Measurements from ENCODE around the gene HNMT. TPM values are rescaled to one million over a fixed set of nuclear protein-coding genes. Genes with fewer than 3 reads are reported as not detected.
"Not testable (repeated sequence)": the region's sequence is repeated elsewhere in the genome, so short reads cannot be mapped to it uniquely, and the experiment has no call there.

Gene HNMT
- total RNA-seq, 3 donors from 2014 or later = not detected

DNA sequence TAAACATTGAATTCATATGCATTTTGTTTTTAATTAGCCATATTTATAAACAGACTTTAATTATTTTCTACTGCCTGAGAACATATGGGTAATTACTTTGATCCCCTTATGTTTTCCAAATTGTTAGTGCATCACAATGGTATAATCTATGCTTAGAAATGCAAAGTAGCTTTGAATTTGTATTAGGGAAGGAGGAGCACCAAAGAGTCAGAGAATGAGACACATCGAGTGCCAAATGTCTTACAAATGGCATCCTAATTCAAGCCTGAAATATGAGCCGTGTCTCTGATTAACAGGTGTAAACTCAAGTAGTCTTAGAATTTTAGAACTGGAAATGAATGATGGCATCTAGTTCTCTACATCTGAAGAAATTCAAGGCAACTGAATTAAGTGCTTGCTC is 8.7 kb upstream of the HNMT start:
- no peak for DNase-seq
- H3K9me3 Mint-ChIP-seq = no peaks in the 10 kb centered on the region
- H3K4me1 Mint-ChIP-seq (ENCODE audit: low read depth) = peaks cover 8% of the 10 kb centered on the region
- no peak overlapping the region for H3K4me3 Mint-ChIP-seq
- no peaks in the 10 kb centered on the region for H3K36me3 Mint-ChIP-seq (ENCODE audit: insufficient read depth)
- no peaks in the 10 kb centered on the region for H3K27me3 Mint-ChIP-seq (ENCODE audit: low read depth)
- no peak for ATAC-seq

DNA sequence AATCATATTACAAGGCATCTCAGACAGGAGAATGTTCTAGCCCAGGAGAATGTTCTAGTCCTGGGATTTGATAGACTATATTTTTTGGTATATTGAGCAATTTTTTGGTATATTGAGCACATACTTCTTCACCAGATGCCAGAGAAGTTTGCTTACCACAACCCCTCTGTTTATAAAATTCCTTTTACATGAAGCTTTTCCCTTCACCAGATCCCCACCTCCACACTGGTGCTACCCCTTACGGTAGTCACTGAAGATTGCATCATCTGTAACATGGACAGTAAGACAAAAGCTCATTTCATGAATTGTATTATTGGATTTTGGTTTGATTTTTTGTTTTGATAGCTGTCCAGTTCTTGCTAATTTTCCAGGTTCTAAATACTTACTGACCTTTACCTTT is 7.2 kb upstream of the HNMT start:
- Mint-ChIP-seq H3K27me3 (ENCODE audit: low read depth) (no peaks in the 10 kb centered on the region), H3K9me3 (no peaks in the 10 kb centered on the region), H3K4me3 (no peak overlapping the region), H3K36me3 (ENCODE audit: insufficient read depth) (no peaks in the 10 kb centered on the region), H3K4me1 (ENCODE audit: low read depth) (peaks cover 6% of the 10 kb centered on the region)
- ATAC-seq = no peak
- no peak for DNase-seq

DNA sequence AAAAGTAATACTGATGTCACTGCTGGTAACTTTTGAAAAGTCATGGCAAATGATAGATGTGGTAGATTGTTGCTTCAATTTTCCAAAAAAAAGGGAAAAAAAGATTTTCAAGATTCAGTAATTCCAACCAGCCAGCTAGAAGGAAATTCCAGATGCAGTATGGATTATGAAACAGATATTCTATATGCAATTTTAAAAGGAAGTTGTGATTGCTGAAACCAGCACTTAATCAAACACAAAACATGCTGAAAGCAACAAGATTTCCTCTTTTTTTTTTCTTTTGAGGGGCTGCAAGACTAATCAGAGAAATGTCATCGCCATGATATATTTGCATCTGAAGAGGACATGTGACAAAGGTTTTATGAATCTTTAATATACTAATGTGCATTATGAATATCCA is 5.1 kb upstream of the HNMT start:
- DNase-seq (no peak), ATAC-seq (no peak)
- no peaks in the 10 kb centered on the region for H3K27me3 Mint-ChIP-seq (ENCODE audit: low read depth)
- H3K9me3 Mint-ChIP-seq = no peaks in the 10 kb centered on the region
- no peaks in the 10 kb centered on the region for H3K36me3 Mint-ChIP-seq (ENCODE audit: insufficient read depth)
- no peaks in the 10 kb centered on the region for H3K4me1 Mint-ChIP-seq (ENCODE audit: low read depth)
- H3K4me3 Mint-ChIP-seq = no peak overlapping the region

DNA sequence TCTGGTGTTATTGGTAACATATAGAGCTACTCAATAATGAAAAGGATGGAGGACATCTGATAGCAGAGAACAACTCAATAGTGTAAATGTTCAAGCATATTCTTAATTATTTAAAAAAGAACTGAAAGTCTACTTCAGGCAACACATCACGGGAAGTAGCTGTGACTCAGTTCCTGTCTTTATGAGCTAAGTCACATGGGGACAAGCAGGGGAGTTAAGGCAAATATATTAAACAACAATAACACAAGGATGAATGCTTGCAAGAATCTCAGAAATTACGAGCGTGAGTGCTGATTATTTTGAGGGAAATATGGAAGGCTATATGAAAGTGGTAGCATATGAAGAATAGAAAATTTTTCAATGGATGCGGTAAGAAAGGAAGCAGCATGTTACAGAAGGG is 4.0 kb upstream of the HNMT start:
- Mint-ChIP-seq H3K4me1 (ENCODE audit: low read depth) (no peaks in the 10 kb centered on the region), H3K9me3 (no peaks in the 10 kb centered on the region), H3K36me3 (ENCODE audit: insufficient read depth) (no peaks in the 10 kb centered on the region), H3K27me3 (ENCODE audit: low read depth) (no peaks in the 10 kb centered on the region), H3K4me3 (no peak overlapping the region)
- no peak for ATAC-seq
- DNase-seq = no peak

DNA sequence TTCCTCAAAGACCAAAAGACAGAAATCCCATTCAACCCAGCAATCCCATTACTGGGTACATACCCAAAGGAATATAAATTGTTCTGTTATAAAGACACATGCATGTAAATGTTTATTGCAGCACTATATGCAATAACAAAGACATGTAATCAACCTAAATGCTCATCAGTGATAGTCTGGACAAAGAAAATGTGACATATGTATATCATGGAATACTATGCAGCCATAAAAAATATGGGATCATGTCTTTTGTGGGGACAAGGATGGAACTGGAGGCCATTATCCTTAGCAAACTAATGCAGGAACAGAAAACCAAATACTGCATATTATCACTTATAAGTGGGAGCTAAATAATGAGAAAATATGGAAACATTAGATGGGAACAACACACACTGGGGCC is 2.7 kb upstream of the HNMT start:
- H3K4me3 Mint-ChIP-seq = no peak overlapping the region
- H3K4me1 Mint-ChIP-seq (ENCODE audit: low read depth) = no peaks in the 10 kb centered on the region

DNA sequence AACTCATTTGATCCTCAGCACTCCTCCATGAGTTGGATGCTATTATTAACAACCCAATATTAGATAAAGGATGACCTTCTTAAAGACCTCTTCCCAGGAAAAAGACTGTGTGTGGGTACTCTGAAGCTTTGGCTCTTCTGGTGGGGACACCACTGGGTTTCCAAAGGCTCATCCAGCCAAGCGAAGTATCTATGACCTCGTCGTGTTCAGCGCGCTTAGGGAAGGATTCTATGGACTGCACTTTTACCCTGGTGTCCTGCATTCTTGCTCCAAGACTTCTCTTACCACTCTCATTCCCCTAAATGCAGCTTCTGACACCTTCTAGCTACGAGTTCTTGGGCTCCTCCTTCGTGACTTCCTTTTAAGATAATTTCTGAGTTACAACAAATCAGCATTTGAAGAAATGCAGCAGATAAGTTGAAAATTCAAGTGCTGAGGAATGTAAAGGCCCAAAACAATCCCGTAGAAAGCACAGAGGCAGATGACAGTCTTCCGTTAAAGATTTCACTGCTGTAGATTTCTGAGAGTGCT is 673 bp upstream of the HNMT start:
- peaks cover 2% of the 10 kb centered on the region for H3K27me3 Mint-ChIP-seq (ENCODE audit: low read depth)
- no peaks in the 10 kb centered on the region for H3K9me3 Mint-ChIP-seq
- ATAC-seq (no peak), DNase-seq (no peak)
- no peaks in the 10 kb centered on the region for H3K36me3 Mint-ChIP-seq (ENCODE audit: insufficient read depth)
- H3K4me1 Mint-ChIP-seq (ENCODE audit: low read depth) = no peaks in the 10 kb centered on the region
- no peak overlapping the region for H3K4me3 Mint-ChIP-seq

More for the DNA sequence above, 2.7 kb upstream of the HNMT start:
- Mint-ChIP-seq H3K9me3 (no peaks in the 10 kb centered on the region), H3K36me3 (ENCODE audit: insufficient read depth) (no peaks in the 10 kb centered on the region), H3K27me3 (ENCODE audit: low read depth) (no peaks in the 10 kb centered on the region)
- ATAC-seq (no peak), DNase-seq (no peak)

DNA sequence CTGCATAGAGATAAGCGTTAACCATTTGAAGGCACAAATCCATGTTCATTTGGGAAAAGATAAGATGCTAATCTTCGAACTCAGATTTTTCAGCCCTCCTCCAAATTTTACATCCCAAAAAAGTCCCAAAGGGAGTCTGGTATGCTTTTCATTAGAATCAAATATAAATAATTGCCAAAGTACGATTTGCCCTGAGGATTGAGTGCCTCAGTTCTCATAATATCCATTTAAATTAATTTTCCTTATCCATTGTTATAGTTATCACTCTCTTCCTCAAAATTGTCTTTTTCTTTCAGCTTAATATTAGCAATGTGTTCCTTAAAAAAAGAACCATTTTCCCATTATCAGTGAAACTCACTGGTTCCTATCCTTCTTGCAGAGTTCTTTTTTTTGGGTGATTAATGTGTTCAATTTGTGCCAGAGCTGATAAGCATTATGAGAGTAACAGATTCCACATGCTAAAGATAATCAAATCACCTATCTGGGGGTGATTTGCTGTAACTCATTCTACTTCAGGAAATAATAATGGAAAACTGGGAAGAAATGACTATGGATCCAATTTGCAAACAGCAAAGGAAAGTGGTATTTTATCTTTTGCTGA is 686 bp downstream of the HNMT start:
- Mint-ChIP-seq H3K27me3 (ENCODE audit: low read depth) (peaks cover 2% of the 10 kb centered on the region), H3K9me3 (no peaks in the 10 kb centered on the region), H3K4me1 (ENCODE audit: low read depth) (no peaks in the 10 kb centered on the region), H3K36me3 (ENCODE audit: insufficient read depth) (no peaks in the 10 kb centered on the region), H3K4me3 (no peak overlapping the region)
- no peak for ATAC-seq
- no peak for DNase-seq

DNA sequence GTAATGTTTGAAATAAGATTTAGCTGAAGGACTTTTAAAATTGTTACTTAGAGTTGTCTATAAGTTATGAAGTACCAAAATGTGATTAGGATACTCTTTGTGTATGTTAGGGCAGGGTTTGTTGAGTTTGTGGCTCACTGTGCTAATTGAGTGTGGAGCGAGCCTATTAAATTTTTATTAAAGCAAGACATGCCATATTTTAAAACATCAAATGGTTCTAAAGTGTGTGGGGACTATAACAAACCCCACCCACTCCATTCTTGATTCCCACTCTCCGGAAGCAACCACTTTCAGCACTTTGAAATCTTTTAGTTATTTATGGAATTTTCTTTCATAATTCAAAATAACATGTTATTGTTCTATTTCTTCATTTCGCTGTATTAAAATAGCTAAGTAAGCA is 1.8 kb downstream of the HNMT start:
- Mint-ChIP-seq H3K4me1 (ENCODE audit: low read depth) (no peaks in the 10 kb centered on the region), H3K9me3 (no peaks in the 10 kb centered on the region), H3K36me3 (ENCODE audit: insufficient read depth) (no peaks in the 10 kb centered on the region), H3K27me3 (ENCODE audit: low read depth) (peaks cover 2% of the 10 kb centered on the region), H3K4me3 (no peak overlapping the region)
- DNase-seq (no peak), ATAC-seq (no peak)

DNA sequence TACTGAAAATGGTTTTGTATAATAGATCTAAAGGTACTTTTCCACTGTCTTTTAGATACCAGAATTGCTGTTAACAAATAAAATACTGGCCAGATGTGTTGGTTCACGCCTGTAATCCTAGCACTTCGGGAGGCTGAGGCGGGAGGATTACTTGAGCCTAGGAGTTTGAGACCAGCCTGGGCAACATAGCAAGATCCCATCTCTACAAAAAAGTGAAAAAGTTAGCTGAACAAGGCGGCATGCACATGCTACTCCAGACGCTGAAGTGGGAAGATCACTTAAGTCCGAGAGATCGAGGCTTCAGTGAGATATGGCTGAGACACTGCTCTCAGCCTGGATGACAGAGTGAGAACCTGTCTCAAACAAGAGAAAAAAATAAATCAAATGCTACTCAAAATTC is 2.8 kb downstream of the HNMT start:
- no peak for ATAC-seq
- H3K27me3 Mint-ChIP-seq (ENCODE audit: low read depth) = peaks cover 2% of the 10 kb centered on the region

DNA sequence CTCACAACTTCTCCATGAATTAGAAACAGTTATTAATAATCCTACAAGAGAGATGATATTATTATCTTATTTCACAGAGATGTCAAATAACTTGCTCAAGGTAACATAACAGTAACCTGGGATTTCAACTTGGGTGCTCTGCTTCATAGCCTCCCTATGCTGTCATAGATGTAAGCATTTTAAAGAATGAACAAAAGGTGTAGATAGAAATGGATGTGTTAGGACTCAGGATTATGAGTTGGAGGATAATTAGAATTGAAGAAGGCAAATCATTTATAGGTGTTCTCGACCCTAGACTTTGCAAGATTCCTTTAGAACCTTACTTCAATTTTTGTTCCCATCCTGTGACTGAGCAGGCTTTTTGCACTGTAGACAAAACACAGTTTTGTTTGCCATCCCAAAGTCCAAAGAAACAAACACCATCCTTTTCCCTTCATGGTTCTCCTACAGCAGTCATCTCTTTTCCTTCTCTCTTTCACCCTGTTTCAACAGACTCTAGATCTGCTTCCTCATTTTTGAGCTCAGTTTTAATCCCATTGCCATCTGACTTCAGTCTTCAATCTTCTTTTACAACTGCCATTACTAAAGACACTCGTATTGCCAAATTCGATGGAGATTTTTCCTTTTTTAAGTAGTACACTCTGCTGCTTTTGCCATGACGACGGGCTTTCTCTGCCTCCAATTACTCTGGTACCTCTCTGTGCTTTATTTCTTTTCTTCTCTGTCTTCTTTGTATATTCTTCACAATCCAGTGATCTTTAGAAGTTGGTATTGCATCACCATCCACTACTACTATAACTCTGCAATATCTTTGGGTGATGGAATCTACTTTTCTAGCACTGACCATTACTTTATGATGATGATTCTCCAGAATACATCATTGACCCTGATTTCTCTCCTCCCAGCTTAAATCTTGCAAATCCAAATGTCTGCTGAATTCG is 4.5 kb downstream of the HNMT start:
- DNase-seq (no peak), ATAC-seq (no peak)
- Mint-ChIP-seq H3K9me3 (no peaks in the 10 kb centered on the region), H3K4me3 (no peak overlapping the region), H3K27me3 (ENCODE audit: low read depth) (peaks cover 2% of the 10 kb centered on the region), H3K4me1 (ENCODE audit: low read depth) (no peaks in the 10 kb centered on the region), H3K36me3 (ENCODE audit: insufficient read depth) (no peaks in the 10 kb centered on the region)

More for the DNA sequence above, 2.8 kb downstream of the HNMT start:
- no peak overlapping the region for H3K4me3 Mint-ChIP-seq
- no peaks in the 10 kb centered on the region for H3K9me3 Mint-ChIP-seq
- DNase-seq = no peak
- no peaks in the 10 kb centered on the region for H3K36me3 Mint-ChIP-seq (ENCODE audit: insufficient read depth)
- H3K4me1 Mint-ChIP-seq (ENCODE audit: low read depth) = no peaks in the 10 kb centered on the region

DNA sequence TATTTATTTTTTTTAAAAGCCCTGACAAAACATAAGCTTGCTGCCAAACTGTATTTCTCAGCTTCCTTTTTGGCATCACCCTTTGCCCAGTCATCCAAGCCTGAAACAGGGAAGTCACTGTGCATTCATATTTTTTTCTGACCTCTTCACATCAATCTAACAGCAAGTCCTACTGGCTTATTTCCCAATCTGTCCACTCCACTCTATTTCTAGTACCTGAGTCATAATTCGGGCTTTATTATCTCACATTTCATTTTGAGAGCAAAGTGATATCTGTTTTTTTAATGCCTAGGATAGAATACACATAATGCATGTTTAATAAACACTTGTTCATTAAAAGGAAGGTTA is 5.1 kb downstream of the HNMT start:
- H3K4me1 Mint-ChIP-seq (ENCODE audit: low read depth) = no peaks in the 10 kb centered on the region
- no peaks in the 10 kb centered on the region for H3K9me3 Mint-ChIP-seq
- H3K36me3 Mint-ChIP-seq (ENCODE audit: insufficient read depth) = no peaks in the 10 kb centered on the region
- ATAC-seq (no peak), DNase-seq (no peak)
- no peak overlapping the region for H3K4me3 Mint-ChIP-seq
- peaks cover 2% of the 10 kb centered on the region for H3K27me3 Mint-ChIP-seq (ENCODE audit: low read depth)

DNA sequence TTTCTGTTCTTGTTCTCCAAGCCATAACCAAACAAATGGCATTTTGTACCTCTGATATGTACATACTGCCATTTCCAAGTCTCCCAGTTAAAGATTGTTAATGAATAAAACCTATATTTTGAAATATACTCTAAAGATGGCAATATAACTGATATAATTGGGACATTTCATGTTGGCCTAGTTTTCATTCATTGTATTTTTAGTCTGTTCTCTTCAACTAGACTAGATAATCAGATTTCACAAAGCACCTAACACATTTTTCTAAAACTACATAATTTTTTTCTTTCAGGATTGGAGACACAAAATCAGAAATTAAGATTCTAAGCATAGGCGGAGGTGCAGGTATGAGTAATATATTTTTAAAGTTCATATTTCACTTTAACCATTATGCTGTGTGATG is 5.6 kb downstream of the HNMT start:
- no peaks in the 10 kb centered on the region for H3K4me1 Mint-ChIP-seq (ENCODE audit: low read depth)
- H3K27me3 Mint-ChIP-seq (ENCODE audit: low read depth) = peaks cover 2% of the 10 kb centered on the region
- no peaks in the 10 kb centered on the region for H3K36me3 Mint-ChIP-seq (ENCODE audit: insufficient read depth)
- no peaks in the 10 kb centered on the region for H3K9me3 Mint-ChIP-seq
- H3K4me3 Mint-ChIP-seq = no peak overlapping the region
- no peak for ATAC-seq
- DNase-seq = no peak

DNA sequence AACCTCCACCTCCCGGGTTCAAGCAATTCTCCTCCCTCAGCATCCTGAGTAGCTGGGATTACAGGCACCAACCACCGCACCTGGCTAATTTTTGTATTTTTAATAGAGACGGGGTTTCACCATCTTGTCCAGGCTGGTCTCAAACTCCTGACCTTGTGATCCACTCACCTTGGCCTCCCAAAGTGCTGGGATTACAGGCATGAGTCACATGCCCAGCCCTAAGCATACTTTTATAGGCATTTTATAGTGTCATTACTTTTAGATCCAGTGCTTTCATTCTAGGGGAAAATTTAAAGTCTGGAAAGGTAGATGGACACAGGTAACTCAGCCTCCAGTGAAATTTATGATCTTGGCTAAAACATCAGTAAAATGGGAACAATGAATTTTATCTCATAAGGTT is 7.0 kb downstream of the HNMT start:
- H3K27me3 Mint-ChIP-seq (ENCODE audit: low read depth); ATAC-seq; H3K36me3 Mint-ChIP-seq (ENCODE audit: insufficient read depth); DNase-seq; H3K9me3 Mint-ChIP-seq; H3K4me3 Mint-ChIP-seq; H3K4me1 Mint-ChIP-seq (ENCODE audit: low read depth): not testable (repeated sequence)

DNA sequence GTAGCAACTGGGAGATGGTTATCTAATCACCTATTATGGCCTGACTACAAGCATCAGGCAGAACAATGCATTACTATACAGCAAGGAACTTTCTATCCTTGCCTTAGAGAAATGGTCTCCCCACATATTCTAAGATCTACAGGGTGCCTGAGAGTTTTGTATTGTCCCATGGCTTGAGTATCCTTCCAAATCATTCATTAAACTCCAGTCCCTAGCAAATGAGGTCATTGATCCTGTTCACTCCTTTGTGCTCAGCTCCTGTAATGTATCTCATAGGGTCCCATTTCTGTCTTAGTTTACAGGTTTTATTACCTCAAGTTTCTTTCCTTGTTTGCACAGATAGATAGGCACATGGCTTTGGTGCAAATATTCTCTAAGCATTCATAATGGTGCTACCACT is 9.0 kb downstream of the HNMT start:
- DNase-seq (no peak), ATAC-seq (no peak)
- no peaks in the 10 kb centered on the region for H3K9me3 Mint-ChIP-seq
- peaks cover 2% of the 10 kb centered on the region for H3K27me3 Mint-ChIP-seq (ENCODE audit: low read depth)
- H3K4me1 Mint-ChIP-seq (ENCODE audit: low read depth) = no peaks in the 10 kb centered on the region
- no peak overlapping the region for H3K4me3 Mint-ChIP-seq
- H3K36me3 Mint-ChIP-seq (ENCODE audit: insufficient read depth) = no peaks in the 10 kb centered on the region

Measured in activated T-cell treated with anti-CD3 and anti-CD28 coated beads, Interleukin-2, amount 50 U/mL, for 4 hours (primary cell).